ENCODE results near the gene SLC36A3.

Gene SLC36A3

GRCh38 chr5:151250346-151251000, 53.1 kb downstream of the SLC36A3 start:
- DNase-seq (ENCODE audit: low read depth in 1 of 2, low spot score in 1 of 2): no peak
- no peaks in the 10 kb centered on the region for H3K27me3 ChIP-seq (ENCODE audit: insufficient read depth, poor library complexity, severe bottlenecking)
- no peak overlapping the region for H3K4me3 ChIP-seq (replicated peaks; ENCODE audit: insufficient read depth, low read length)
- no peak overlapping the region for H3K27ac ChIP-seq (replicated peaks)
- TF ChIP-seq, protein P1, sequence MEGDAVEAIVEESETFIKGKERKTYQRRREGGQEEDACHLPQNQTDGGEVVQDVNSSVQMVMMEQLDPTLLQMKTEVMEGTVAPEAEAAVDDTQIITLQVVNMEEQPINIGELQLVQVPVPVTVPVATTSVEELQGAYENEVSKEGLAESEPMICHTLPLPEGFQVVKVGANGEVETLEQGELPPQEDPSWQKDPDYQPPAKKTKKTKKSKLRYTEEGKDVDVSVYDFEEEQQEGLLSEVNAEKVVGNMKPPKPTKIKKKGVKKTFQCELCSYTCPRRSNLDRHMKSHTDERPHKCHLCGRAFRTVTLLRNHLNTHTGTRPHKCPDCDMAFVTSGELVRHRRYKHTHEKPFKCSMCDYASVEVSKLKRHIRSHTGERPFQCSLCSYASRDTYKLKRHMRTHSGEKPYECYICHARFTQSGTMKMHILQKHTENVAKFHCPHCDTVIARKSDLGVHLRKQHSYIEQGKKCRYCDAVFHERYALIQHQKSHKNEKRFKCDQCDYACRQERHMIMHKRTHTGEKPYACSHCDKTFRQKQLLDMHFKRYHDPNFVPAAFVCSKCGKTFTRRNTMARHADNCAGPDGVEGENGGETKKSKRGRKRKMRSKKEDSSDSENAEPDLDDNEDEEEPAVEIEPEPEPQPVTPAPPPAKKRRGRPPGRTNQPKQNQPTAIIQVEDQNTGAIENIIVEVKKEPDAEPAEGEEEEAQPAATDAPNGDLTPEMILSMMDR (IDR thresholded peaks at IDR 0.05; ENCODE audit: insufficient read depth, low read length): no peak
- no peak for TF ChIP-seq POLR2AphosphoS5 (IDR thresholded peaks at IDR 0.05; ENCODE audit: low read depth)
- no peak for TF ChIP-seq SPI1 (IDR thresholded peaks at IDR 0.05; ENCODE audit: borderline replicate concordance, low read depth)
- no peak for TF ChIP-seq GABPA (IDR thresholded peaks at IDR 0.05; ENCODE audit: low read depth)
- no peak for TF ChIP-seq REST (IDR thresholded peaks at IDR 0.05; ENCODE audit: insufficient replicate concordance, low read depth)

GRCh38 chr5:151249281-151249680, 54.3 kb downstream of the SLC36A3 start:
- H3K27me3 ChIP-seq (ENCODE audit: insufficient read depth, poor library complexity, severe bottlenecking): no peaks in the 10 kb centered on the region
- TF ChIP-seq, protein P1 (IDR thresholded peaks at IDR 0.05; ENCODE audit: insufficient read depth, low read length): no peak
- no peak for TF ChIP-seq REST (IDR thresholded peaks at IDR 0.05; ENCODE audit: insufficient replicate concordance, low read depth)
- TF ChIP-seq GABPA (IDR thresholded peaks at IDR 0.05; ENCODE audit: low read depth): no peak
- TF ChIP-seq SPI1 (IDR thresholded peaks at IDR 0.05; ENCODE audit: borderline replicate concordance, low read depth): no peak
- no peak for TF ChIP-seq POLR2AphosphoS5 (IDR thresholded peaks at IDR 0.05; ENCODE audit: low read depth)
- DNase-seq (ENCODE audit: low read depth in 1 of 2, low spot score in 1 of 2): no peak

DNA sequence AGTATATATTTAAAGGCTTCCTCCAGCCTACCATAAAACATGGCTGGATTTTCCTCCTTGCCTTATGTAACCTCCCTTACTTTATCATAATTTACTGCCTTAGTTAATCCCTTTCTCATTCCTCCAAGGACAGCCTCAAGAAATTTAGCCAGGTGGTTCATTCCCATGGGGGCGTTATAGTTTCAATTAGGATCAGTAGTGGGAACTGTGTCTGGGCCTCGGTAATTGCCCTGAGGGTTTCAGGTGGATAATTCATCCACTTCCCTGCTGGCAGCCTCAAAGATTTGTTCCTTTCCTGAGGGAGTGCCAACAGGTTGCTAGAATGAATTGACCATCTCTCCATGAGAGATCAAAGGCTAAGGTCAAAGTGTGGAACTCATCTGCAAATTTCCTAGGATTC, 54.9 kb downstream of the SLC36A3 start:
- no peak overlapping the region for H3K4me3 ChIP-seq (replicated peaks; ENCODE audit: insufficient read depth, low read length)
- no peak for DNase-seq (ENCODE audit: low read depth in 1 of 2, low spot score in 1 of 2)
- H3K27me3 ChIP-seq (ENCODE audit: insufficient read depth, poor library complexity, severe bottlenecking): no peaks in the 10 kb centered on the region
- TF ChIP-seq, protein P1 (IDR thresholded peaks at IDR 0.05; ENCODE audit: insufficient read depth, low read length): no peak
- no peak for TF ChIP-seq GABPA (IDR thresholded peaks at IDR 0.05; ENCODE audit: low read depth)
- no peak overlapping the region for H3K27ac ChIP-seq (replicated peaks)

More at GRCh38 chr5:151249281-151249680, 54.3 kb downstream of the SLC36A3 start:
- Histone ChIP-seq H3K27ac (replicated peaks) (no peak overlapping the region), H3K4me3 (replicated peaks; ENCODE audit: insufficient read depth, low read length) (no peak overlapping the region)

Data from HL-60 (cell line).